Lung (tissue), 12 donors: ENCODE results near the gene RABL3. TPM values are rescaled to one million over a fixed set of nuclear protein-coding genes. Genes with fewer than 3 reads are reported as not detected.
"Not testable (repeated sequence)": the region's sequence is repeated elsewhere in the genome, so short reads cannot be mapped to it uniquely, and the experiment has no call there.

ENCODE experiments used
- ATAC-seq: fragments of 200-7000 bp; cut with Tn5 transposase; one replicate; pipeline ENCODE4 v1.9.1; 2020; ENCODE audit warnings: moderate number of reproducible peaks; ENCODE audit not compliant: insufficient read depth, low FRiP score
- DNase-seq, 3 donors: peaks; one replicate each; pipeline ENCODE4 v3.0.0-alpha.2; 2013 to 2017
- H3K27ac ChIP-seq, 2 donors: one replicate each; pipeline ENCODE4 v1.5.1; 2013; ENCODE audit warnings: mild to moderate bottlenecking in 2 of 2, moderate library complexity in 2 of 2, control low read depth in 1 of 2, inconsistent platforms in 1 of 2, low read depth in 1 of 2, low read length in 1 of 2
- H3K27me3 ChIP-seq, 3 donors: one replicate each; pipeline ENCODE4 v1.5.1; 2013; ENCODE audit warnings: low read length in 2 of 3; ENCODE audit not compliant: control insufficient read depth in 3 of 3, insufficient read depth in 3 of 3
- H3K36me3 ChIP-seq, 4 donors: one replicate each; pipeline ENCODE4 v1.5.1; 2013; ENCODE audit warnings: low read length in 4 of 4, mild to moderate bottlenecking in 1 of 4, moderate library complexity in 1 of 4; ENCODE audit not compliant: control insufficient read depth in 4 of 4, insufficient read depth in 4 of 4
- H3K4me1 ChIP-seq, 5 donors: one replicate each; pipeline ENCODE4 v1.5.1; 2013; ENCODE audit warnings: low read length in 5 of 5, mild to moderate bottlenecking in 2 of 5, moderate library complexity in 1 of 5; ENCODE audit not compliant: control insufficient read depth in 5 of 5, insufficient read depth in 5 of 5
- H3K4me3 ChIP-seq: one replicate; pipeline ENCODE4 v1.5.1; 2013; ENCODE audit warnings: mild to moderate bottlenecking, control low read depth, moderate library complexity
- H3K9ac ChIP-seq, 2 donors: one replicate each; pipeline ENCODE4 v1.5.1; 2013; ENCODE audit warnings: low read length in 2 of 2, control low read depth in 1 of 2; ENCODE audit not compliant: insufficient read depth in 1 of 2
- H3K9me3 ChIP-seq, 4 donors: one replicate each; pipeline ENCODE4 v1.5.1; 2013; ENCODE audit warnings: low read length in 3 of 4, mild to moderate bottlenecking in 1 of 4, moderate library complexity in 1 of 4; ENCODE audit not compliant: control insufficient read depth in 4 of 4, insufficient read depth in 3 of 4
- CTCF ChIP-seq: IDR thresholded peaks from 2 replicates; pipeline ENCODE4 v1.5.1; 2012; ENCODE audit warnings: mild to moderate bottlenecking; ENCODE audit errors: control extremely low read depth, extremely low read depth
- WGBS, 2 donors: extraction: QIAGEN DNeasy Blood & Tissue Kit; methylation state at CpG; one replicate each; pipeline ENCODE4 v1.1.7; 2013; 5-methylcytosine and 5-hydroxymethylcytosine counted together
- polyA plus RNA-seq, 2 donors: library from polyadenylated mRNA; stranded (reverse); fragments of 200-250 nt; gene quantifications; one replicate each; pipeline ENCODE4 v1.2.1, GENCODE V29; 2013
- total RNA-seq, 2 donors: library from RNA; depleted of rRNA in 1 of 2; stranded (reverse); fragments of >200 nt in 1 of 2; gene quantifications; one replicate each; pipeline ENCODE4 v1.2.1, GENCODE V29; 2014 to 2021
- donor health status: control.
- donor health status: control.
- donor health status: Bipolar disorder and iron deficiency.
- donor health status: healthy.
- donor health status: DM: yes; HTN: yes; CAD: no.

Gene RABL3
- total and polyA plus RNA-seq, 4 donors, result 4.3 to 17.1 (median 14.0) TPM

- peaks cover 0 to 11% (median 7%) of the 10 kb centered on the region in 5 donors for H3K4me1 ChIP-seq
- H3K27ac ChIP-seq, result no peak overlapping the region
- peak in 2 of 3 donors; percentile 6 to 21 for DNase-seq
- H3K36me3 ChIP-seq, result peaks cover 0 to 4% (median 1%) of the 10 kb centered on the region in 4 donors
- no peak for TF ChIP-seq CTCF
- H3K9me3 ChIP-seq, result peaks cover 0 to 3% (median 0%) of the 10 kb centered on the region in 4 donors
- H3K9ac ChIP-seq, result peak overlapping the region in 1 of 2 donors; percentile 93
- H3K27me3 ChIP-seq, result no peaks in the 10 kb centered on the region
- no peak overlapping the region for H3K4me3 ChIP-seq
- 68 to 76% methylated on average over 3 of the region's 3 CpGs for WGBS, 2 donors
- ATAC-seq, result no peak
Measured at GRCh38 chr3:120741320-120741719, 996 bp downstream of the RABL3 start.

GRCh38 chr3:120738006-120738405, 4.3 kb downstream of the RABL3 start:
- H3K27ac ChIP-seq, H3K9ac ChIP-seq, H3K4me1 ChIP-seq, H3K36me3 ChIP-seq, DNase-seq, ATAC-seq, H3K27me3 ChIP-seq, H3K4me3 ChIP-seq, H3K9me3 ChIP-seq: not testable (repeated sequence)
- WGBS, 2 donors, result 94 to 95% methylated on average over 8 of the region's 8 CpGs

GRCh38 chr3:120730576-120731542, 11.5 kb downstream of the RABL3 start:
- WGBS, 2 donors, result 92 to 93% methylated on average over 4 of the region's 4 CpGs
- no peaks in the 10 kb centered on the region for H3K4me1 ChIP-seq
- H3K36me3 ChIP-seq, result peaks cover 0 to 3% (median 1%) of the 10 kb centered on the region in 4 donors
- peaks cover 0 to 2% (median 0%) of the 10 kb centered on the region in 4 donors for H3K9me3 ChIP-seq
- H3K9ac ChIP-seq, result no peak overlapping the region
- H3K27me3 ChIP-seq, result no peaks in the 10 kb centered on the region
- H3K27ac ChIP-seq, result no peak overlapping the region
- H3K4me3 ChIP-seq, result no peak overlapping the region
- ATAC-seq, result no peak
- DNase-seq, result no peak
- TF ChIP-seq CTCF, result no peak

- no peaks in the 10 kb centered on the region for H3K27me3 ChIP-seq
- no peak overlapping the region for H3K27ac ChIP-seq
- H3K36me3 ChIP-seq, result peaks cover 0 to 3% (median 1%) of the 10 kb centered on the region in 4 donors
- TF ChIP-seq CTCF, result no peak
- H3K9ac ChIP-seq, result no peak overlapping the region
- H3K4me3 ChIP-seq, result no peak overlapping the region
- no peaks in the 10 kb centered on the region for H3K9me3 ChIP-seq
- H3K4me1 ChIP-seq, result no peaks in the 10 kb centered on the region
- ATAC-seq, result no peak
- DNase-seq, result no peak
- WGBS, 2 donors, result 88 to 92% methylated on average over 1 of the region's 1 CpG
Measured at GRCh38 chr3:120726791-120727190, 15.5 kb downstream of the RABL3 start.

- 46 to 57% methylated on average over 20 of the region's 20 CpGs for WGBS, 2 donors
- not testable (repeated sequence) for ATAC-seq, H3K36me3 ChIP-seq, H3K9me3 ChIP-seq, H3K4me1 ChIP-seq, H3K27me3 ChIP-seq
- Histone ChIP-seq H3K9ac (peak overlapping the region in 1 of 2 donors; percentile 42), H3K4me3 (peak overlapping the region; percentile 37), H3K27ac (peak overlapping the region in 1 of 2 donors; percentile 76)
- peak; percentile 18 to 26 (median 25) for DNase-seq
Measured at GRCh38 chr3:120719167-120719834, 23.0 kb downstream of the RABL3 start.
